LoVo (cell line): ENCODE results near the gene DLX4.

Source experiments
- DNase-seq: peaks from one replicate; pipeline ENCODE4 v3.0.0-alpha.2; 2016; ENCODE audit warnings: low spot score

DLX4 gene

DNA sequence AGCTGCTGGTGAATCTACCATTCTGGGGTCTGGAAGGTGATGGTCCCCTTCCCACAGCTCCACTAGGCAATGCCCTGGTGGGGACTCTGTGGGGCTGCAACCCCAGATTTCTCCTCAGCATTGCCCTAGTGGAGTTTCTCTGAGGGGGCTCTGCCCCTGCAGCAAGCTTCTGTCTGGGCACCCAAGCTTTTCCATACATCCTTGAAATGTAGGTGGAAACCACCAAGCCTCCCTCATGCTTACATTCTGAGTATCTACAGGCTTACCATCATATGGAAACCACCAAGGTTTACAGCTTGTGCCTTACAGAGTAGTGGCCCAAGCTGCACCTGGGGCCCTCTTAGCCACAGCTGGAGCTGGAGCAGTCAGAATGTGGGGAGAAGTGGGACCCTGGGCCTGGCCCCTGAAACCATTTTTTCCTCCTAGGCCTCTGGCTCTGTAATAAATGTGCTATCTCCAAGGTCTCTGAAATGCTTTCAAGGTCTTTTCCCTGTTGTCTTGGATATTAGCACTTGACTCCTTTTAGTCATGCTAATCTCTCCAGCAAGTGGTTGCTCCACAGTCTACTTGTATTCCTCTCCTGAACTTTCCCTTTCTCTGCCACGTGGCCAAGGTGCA lies 45.6 kb downstream of the DLX4 start:
- no peak for DNase-seq

DNA sequence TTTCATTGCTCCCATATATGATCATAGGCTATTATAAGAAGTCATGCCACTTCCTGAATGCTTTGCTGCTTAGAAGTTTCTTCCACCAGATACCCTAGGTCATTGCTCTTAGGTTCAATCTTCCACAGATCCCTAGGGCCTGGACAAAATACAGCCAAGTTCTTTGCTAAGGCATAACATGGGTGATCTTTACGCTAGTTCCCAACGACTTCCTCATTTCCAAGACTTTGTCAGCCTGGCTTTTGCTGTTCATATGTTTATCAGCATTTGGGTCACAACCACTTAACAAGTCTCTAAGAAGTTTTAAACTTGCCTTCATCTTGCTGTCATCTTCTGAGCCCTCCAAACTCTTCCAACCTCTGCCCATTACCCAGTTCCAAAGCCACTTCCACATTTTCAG lies 46.2 kb downstream of the DLX4 start:
- no peak for DNase-seq

DNA sequence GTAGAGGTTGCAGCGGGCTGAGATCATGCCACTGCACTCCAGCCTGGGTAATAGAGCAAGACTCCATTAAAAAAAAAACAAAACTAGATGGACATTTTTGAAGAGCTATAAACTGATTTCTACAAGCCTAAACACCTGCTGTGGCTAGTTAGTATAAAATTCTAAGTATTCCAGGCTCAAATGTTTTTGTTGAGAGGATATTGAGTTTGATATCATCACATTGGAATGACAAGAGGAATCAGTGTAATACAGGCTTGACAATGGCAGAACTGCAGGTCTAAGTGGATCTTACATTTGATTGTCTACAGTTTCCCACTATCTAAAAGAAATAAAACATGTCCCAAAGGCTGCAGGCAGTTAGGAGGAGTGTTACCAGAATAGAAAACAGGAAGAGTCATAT lies 49.9 kb downstream of the DLX4 start:
- DNase-seq = no peak

DNA sequence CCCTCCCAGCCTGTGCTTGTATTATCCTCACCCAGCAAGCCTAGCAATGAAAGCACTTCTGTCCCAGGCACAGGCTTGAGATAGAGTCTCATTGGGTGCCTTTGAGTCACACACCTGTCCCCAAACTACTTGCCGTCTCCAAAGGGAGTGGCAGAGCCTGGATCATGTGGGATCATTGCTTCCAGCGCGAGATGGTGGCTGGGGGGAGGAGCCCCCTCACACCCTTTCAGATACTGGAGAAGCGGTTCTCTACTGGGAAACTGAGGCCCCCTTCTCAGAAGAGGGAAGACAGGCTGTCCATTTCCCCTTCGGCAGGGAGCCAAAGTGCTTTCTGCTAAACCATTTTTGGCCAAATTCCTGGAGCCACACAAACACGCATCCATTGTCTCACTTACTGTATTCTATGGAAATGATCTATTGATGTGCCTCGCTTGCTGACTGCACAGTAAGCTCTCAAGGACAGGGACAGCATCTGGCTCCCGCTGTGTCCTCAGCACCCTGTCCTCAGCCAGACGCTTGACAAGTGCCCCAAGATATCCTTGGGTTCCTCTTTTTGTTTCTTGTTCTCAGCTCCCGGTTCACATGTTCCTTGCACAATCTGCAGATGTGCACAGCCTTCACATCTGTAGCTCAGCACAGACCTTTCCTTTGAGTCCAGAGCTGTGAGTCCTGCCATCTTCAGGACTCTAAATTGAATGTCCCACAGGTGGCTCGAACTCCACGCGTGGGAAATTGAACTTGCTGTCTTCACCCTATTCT lies 52.0 kb downstream of the DLX4 start:
- DNase-seq = no peak

DNA sequence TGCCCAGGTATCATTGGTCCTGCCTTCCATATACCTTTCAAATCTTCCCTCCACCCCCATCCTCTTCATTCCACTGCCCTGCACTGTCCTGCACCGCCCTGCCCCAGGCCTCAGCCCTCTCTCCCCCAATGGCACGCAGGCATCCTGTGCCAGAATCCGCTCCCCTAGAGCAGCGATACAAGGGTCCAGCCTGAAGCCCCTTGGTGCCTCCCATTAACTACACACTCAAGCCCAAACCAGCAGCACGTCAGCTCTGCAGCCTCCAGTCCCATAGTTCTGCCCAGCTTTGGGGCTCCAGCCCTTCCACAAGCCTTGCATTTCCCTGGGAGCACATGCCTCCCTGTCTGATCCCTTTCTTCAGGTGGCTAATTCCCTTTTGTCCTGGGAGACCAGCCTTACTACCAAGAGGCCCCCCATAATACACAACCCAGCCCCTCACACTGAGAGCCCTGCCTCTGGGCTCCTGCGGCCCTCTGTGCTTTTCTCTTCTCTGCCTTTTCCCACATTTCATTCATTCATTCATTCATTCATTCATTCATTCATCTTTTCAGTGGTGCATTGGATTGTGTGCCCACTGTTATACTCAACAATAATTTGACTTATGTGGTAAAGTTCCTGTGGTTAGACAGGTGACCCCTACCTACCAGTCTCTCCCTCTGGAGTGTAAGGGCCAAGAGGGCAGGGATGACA lies 52.8 kb downstream of the DLX4 start:
- DNase-seq = no peak

DNA sequence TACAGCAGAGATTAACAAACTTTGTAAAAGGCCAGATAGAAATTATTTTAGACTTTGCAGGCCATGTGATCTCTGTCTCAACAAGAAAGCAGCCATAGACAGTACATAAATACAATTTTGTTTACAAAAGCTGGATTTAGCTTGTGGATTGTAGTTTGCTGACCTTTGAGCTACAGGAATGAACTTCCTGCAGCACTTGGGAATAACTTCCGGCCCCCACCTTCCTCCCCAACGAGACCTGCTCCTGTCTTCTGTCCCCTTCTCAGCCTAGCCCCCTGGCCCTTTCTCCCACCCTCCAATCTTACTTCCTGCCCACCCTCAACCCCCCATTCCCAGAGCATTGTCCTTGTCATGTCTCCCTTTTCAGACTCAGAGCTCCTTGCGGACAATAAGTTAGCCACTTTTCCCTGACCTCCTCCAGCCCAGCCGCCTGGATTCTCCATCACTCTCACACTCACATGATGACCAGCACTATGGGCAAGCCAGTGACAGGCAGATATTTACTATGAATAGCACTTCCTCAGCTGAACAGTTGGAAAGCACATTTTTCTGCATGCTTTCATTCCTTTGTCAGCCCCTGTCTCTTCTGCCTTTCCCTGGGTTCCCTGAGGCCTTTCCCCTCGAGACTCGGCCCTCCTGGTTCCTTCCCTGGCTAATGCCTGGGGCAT lies 53.6 kb downstream of the DLX4 start:
- no peak for DNase-seq

DNA sequence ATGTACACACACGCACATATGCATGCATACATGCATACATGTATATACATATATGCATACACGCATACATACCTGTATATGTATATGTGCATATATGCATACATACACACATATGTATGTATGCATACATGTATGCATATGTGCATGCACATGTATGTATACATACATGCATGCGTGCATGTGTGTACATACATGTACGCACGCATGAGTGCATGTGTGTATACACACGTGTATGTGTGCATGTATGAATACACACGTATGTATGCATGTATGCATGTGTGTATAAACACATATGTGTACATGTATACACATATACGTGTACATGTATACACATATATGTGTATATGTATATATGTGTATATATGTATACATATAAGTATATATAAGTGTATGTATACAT lies 54.5 kb downstream of the DLX4 start:
- no peak for DNase-seq
